ENCODE data around the gene NTNG1. TPM values are rescaled to one million over a fixed set of nuclear protein-coding genes. Genes with fewer than 3 reads are reported as not detected.

The NTNG1 gene
- total RNA-seq, 6 donors from 2014 or later: 1.5 to 11.5 (median 6.8) TPM

DNA sequence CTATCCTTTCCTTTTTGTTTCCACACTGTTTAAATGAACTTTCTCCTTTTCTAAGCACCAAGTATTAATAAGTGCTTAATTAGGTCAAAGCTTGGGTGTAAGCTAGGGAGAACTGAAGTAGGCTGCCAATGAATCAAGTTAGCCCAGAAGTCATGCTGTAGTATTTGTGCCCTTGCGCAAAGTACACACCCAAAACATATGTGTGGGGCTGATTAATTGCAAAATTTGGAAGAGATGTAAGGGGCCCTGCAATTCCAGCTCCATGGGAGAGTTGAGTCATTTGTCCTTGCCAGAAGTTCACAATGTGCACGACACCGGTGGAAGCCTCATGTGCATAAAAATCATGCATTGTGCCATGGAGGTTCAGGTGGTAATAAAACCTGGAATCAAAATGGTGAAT is 18.6 kb upstream of the NTNG1 start:
- H3K36me3 ChIP-seq: no peaks in the 10 kb centered on the region
- H3K27ac ChIP-seq: no peak overlapping the region
- no peak overlapping the region for H3K4me3 ChIP-seq
- TF ChIP-seq POLR2AphosphoS5 (IDR thresholded peaks at IDR 0.05) (no peak), POLR2A (IDR thresholded peaks at IDR 0.05) (no peak), EP300 (IDR thresholded peaks at IDR 0.05) (no peak)
- TF ChIP-seq, protein P1, sequence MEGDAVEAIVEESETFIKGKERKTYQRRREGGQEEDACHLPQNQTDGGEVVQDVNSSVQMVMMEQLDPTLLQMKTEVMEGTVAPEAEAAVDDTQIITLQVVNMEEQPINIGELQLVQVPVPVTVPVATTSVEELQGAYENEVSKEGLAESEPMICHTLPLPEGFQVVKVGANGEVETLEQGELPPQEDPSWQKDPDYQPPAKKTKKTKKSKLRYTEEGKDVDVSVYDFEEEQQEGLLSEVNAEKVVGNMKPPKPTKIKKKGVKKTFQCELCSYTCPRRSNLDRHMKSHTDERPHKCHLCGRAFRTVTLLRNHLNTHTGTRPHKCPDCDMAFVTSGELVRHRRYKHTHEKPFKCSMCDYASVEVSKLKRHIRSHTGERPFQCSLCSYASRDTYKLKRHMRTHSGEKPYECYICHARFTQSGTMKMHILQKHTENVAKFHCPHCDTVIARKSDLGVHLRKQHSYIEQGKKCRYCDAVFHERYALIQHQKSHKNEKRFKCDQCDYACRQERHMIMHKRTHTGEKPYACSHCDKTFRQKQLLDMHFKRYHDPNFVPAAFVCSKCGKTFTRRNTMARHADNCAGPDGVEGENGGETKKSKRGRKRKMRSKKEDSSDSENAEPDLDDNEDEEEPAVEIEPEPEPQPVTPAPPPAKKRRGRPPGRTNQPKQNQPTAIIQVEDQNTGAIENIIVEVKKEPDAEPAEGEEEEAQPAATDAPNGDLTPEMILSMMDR (IDR thresholded peaks at IDR 0.05): no peak
- no peaks in the 10 kb centered on the region for H3K9me3 ChIP-seq
- 90 to 97% methylated on average over 3 of the region's 3 CpGs for WGBS, 2 donors
- ATAC-seq (ENCODE audit: low FRiP score in 2 of 2): no peak
- DNase-seq: no peak
- H3K4me1 ChIP-seq: no peaks in the 10 kb centered on the region
- no peaks in the 10 kb centered on the region for H3K27me3 ChIP-seq

DNA sequence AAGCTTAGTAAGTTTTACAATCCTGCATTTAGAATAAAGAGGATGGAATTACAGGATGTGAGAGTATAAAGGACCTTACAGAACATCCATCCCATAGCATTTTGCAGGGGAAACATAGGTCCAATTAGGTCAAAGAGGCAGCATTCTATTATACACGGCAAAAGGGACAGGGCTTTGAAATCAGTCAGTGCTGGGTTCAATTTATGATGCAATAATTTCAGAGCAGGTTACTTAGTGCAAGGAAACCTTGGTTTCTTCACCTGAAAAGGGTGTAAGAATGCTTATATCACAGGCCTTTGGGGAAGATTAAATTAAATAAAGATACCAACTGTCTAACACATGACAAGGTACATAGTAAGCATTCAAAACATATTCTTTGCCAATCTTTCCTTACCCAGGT is 17.1 kb upstream of the NTNG1 start:
- no peaks in the 10 kb centered on the region for H3K27me3 ChIP-seq
- H3K9me3 ChIP-seq: no peaks in the 10 kb centered on the region
- H3K27ac ChIP-seq: no peak overlapping the region
- no peaks in the 10 kb centered on the region for H3K36me3 ChIP-seq
- 73 to 82% methylated on average over 1 of the region's 1 CpG for WGBS, 2 donors
- no peak for TF ChIP-seq POLR2A (IDR thresholded peaks at IDR 0.05)
- no peaks in the 10 kb centered on the region for H3K4me1 ChIP-seq
- ATAC-seq (ENCODE audit: low FRiP score in 2 of 2) (no peak), DNase-seq (no peak)
- H3K4me3 ChIP-seq: no peak overlapping the region

DNA sequence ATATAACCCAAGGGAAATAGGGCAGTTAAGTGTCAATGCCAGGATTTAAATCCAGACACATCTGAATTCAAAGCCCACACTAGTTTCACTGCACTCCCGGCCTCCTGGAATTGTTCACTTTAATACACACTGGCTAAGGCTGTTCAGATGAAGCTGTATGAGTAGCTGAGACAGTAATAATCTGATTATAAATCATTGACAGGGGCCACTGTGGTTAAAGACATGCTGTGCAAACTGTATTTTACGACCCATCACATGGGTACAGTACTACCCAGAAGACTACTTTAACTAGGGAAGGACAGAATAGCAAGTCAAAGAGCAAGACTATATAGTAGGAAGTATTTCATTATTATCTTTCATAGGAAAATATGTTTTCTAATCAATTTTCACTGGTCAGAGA is 16.1 kb upstream of the NTNG1 start:
- no peaks in the 10 kb centered on the region for H3K36me3 ChIP-seq
- H3K4me1 ChIP-seq: no peaks in the 10 kb centered on the region
- 71 to 87% methylated on average over 2 of the region's 2 CpGs for WGBS, 2 donors
- TF ChIP-seq EP300 (IDR thresholded peaks at IDR 0.05): no peak
- TF ChIP-seq POLR2A (IDR thresholded peaks at IDR 0.05): no peak
- TF ChIP-seq, protein P1 (IDR thresholded peaks at IDR 0.05): no peak
- TF ChIP-seq POLR2AphosphoS5 (IDR thresholded peaks at IDR 0.05): no peak
- H3K4me3 ChIP-seq: no peak overlapping the region
- DNase-seq: no peak
- no peak overlapping the region for H3K27ac ChIP-seq
- H3K9me3 ChIP-seq: no peaks in the 10 kb centered on the region
- no peak for ATAC-seq (ENCODE audit: low FRiP score in 2 of 2)
- no peaks in the 10 kb centered on the region for H3K27me3 ChIP-seq

DNA sequence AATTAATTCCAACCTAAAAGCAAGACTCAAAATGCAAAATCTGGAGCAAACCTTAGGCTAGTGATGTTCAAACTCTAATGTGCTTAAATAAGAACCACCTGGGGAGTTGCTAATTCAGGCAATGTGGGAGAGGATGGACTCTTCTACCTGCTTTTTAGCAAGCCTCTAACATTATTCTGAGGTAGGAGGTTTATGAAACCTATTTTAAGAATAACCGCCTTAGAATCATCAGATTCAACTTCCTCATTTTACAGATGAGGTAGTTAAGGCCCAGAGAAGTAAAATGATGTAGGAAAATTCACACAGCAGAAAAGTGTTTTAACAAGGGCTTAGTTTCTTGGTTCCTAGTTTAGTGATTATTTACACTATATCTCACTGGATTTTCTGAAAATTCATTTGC is 8.6 kb upstream of the NTNG1 start:
- WGBS, 2 donors: 78 to 81% methylated on average over 1 of the region's 1 CpG

DNA sequence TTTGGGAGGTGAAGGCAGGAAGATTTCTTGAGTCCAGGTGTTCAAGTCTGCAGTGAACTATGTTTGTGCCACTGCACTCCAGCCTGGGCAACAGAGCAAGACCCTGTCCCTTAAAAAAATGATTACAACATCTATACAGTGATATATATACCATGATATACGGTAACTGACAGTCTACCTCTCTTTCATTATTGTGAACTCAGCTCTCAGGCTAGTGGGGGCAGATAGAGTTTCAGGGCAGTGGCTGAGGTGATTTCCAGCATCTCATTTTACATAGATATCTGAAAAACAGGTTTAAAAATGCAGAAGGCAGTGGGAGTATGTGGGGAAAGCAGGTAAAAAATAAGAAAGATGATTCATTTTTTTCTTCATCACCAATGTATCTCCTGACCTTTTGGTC is 8.1 kb upstream of the NTNG1 start:
- H3K9me3 ChIP-seq: no peaks in the 10 kb centered on the region
- ATAC-seq (ENCODE audit: low FRiP score in 2 of 2) (no peak), DNase-seq (no peak)
- no peak overlapping the region for H3K4me3 ChIP-seq
- no peaks in the 10 kb centered on the region for H3K4me1 ChIP-seq
- no peaks in the 10 kb centered on the region for H3K36me3 ChIP-seq
- no peak overlapping the region for H3K27ac ChIP-seq
- TF ChIP-seq EP300 (IDR thresholded peaks at IDR 0.05): no peak
- TF ChIP-seq, protein P1 (IDR thresholded peaks at IDR 0.05): no peak
- no peak for TF ChIP-seq POLR2A (IDR thresholded peaks at IDR 0.05)
- TF ChIP-seq POLR2AphosphoS5 (IDR thresholded peaks at IDR 0.05): no peak
- 77 to 84% methylated on average over 1 of the region's 1 CpG for WGBS, 2 donors
- H3K27me3 ChIP-seq: no peaks in the 10 kb centered on the region

More for the DNA sequence above, 8.6 kb upstream of the NTNG1 start:
- H3K27ac ChIP-seq: no peak overlapping the region
- no peak for DNase-seq
- H3K27me3 ChIP-seq: no peaks in the 10 kb centered on the region
- TF ChIP-seq POLR2AphosphoS5 (IDR thresholded peaks at IDR 0.05): no peak
- TF ChIP-seq, protein P1 (IDR thresholded peaks at IDR 0.05): no peak
- no peak for TF ChIP-seq EP300 (IDR thresholded peaks at IDR 0.05)
- no peak for TF ChIP-seq POLR2A (IDR thresholded peaks at IDR 0.05)
- ATAC-seq (ENCODE audit: low FRiP score in 2 of 2): no peak
- H3K9me3 ChIP-seq: no peaks in the 10 kb centered on the region
- no peaks in the 10 kb centered on the region for H3K4me1 ChIP-seq
- no peaks in the 10 kb centered on the region for H3K36me3 ChIP-seq
- no peak overlapping the region for H3K4me3 ChIP-seq
